Middle frontal gyrus (tissue), 1 donor: ENCODE data around the gene ZNF648.
"Not testable (repeated sequence)": the region's sequence is repeated elsewhere in the genome, so short reads cannot be mapped to it uniquely, and the experiment has no call there.

ENCODE experiments used
- DNase-seq: peaks from one replicate; pipeline ENCODE4 v3.0.0-alpha.2; 2015; ENCODE audit warnings: low spot score; ENCODE audit errors: extremely low spot score

ZNF648 gene

DNA sequence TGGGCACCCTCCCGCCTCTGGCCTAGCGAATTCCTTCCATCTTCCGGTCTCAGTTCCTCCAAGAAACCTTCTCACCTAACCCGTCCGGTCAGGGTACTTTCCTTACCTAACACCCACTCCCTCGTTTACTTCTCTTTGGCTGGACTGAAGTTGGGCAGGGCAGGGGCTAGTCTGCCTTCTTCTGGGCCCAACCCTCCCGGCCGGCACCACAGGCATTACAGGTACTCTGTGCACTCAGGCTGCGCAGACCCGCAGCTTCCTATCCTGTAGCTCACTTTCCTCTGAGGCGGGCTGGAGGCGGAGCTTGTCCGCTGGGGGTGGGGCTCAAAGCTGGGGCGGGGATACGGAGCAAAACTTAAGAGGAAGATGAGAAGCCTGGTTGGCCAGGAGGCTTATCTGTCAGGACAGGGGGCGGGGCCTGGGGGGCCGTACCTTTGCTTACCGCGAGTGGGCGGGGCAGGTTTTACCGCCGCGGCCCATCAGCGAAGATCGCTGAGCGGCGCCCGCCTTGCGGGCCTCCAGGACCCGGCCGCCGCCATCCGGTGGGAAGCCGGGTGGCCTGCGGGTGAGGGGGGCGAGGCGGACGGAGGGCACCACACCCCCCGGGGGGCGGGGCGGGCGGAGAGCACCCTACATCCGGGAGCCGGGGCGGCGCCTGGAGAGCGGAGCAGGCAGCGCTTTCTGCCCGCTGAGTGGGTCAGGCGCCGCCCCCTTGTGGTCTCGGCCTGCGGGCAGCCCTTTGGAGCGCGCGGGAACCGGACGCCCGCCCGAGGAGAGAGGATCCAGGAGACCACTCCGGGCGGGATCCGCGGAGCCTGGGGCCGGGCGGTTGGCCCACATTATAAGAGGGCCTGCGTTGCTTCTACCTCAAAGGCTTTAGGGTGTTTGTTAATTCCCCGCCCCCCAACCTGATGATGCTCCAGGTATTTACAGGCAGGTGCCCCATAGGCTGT, 31.9 kb downstream of the ZNF648 start:
- DNase-seq = peak; percentile 91

DNA sequence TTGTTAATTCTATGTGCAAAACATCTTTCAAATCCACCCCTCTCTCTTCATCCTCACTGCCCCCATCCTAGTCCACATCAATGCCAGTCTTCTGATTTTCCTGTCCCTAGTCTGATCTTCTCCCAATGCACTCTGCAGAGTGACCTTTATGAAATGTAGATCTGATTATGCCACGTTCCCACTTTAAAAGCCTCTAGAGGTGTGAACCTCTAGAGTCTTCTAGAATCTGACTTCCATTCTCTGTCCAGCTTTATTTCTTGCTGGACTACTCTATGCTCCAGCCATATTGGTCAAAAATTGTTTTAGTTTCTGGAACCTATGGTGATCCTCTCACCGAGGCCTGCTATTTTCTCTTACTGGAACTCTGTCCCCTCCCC, 32.5 kb downstream of the ZNF648 start:
- no peak for DNase-seq

DNA sequence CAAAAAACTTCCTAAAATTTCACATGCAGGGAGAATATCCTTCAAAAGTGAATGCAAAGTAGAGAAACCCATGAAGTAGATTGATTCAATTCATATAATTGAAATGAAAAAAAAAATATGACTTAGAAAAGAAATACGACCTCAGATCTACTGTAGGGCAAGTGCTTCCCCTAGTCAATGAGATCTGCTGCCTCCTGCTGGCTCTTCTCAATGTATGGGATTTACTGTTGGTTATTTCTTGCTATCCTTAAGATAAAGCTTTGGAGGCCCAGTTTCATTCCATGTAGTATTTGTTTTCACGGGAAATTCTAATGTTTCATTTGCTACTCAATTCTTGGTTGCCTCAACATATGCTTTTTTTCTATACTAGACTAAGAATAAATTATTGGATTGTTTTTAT, 46.2 kb downstream of the ZNF648 start:
- DNase-seq = no peak

DNA sequence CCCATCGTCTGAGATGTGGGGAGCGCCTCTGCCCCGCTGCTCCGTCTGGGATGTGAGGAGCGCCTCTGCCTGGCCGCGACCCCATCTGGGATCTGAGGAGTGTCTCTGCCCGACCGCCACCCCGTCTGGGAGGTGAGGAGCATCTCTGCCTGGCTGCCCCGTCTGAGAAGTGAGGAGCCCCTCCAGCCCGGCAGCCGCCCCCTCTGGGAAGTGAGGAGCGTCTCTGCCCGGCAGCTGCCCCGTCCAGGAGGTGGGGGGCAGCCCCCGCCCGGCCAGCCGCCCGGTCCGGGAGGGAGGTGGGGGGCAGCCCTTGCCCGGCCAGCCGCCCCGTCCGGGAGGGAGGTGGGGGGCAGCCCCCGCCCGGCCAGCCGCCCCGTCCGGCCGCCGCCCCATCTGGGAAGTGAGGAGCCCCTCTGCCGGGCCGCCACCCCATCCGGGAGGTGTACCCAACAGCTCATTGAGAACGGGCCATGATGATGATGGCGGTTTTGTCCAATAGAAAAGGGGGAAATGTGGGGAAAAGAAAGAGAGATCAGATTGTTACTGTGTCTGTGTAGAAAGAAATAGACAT, 50.6 kb downstream of the ZNF648 start:
- not testable (repeated sequence) for DNase-seq

DNA sequence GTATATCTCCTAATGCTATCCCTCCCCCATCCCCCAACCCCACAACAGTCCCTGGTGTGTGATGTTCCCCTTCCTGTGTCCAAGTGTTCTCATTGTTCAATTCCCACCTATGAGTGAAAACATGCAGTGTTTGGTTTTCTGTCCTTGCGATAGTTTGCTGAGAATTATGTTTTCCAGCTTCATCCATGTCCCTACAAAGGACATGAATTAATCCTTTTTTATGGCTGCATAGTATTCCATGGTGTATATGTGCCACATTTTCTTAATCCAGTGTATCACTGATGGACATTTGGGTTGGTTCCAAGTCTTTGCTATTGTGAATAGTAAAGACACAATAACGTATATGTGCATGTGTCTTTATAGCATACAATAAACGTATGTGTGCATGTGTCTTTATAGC, 56.1 kb downstream of the ZNF648 start:
- not testable (repeated sequence) for DNase-seq

DNA sequence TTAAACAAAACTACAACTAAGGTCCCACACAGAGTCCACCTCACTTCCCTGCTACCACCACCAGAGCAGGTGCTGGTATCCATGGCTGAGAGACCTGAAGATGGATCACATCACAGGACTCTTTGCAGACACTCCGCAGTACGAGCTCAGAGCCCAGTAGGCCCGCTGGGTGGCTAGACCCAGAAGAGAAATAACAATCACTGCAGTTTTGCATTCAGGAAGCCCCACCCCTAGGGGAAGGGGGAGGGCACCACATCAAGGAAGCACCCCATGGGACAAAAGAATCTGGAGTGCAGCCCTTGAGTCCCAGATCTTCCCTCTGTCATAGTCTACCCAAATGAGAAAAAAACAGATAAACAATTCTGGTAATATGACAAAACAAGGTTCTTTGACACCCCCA, 56.9 kb downstream of the ZNF648 start:
- no peak for DNase-seq
